NCI-H2107 (cell line): ENCODE data around the gene EHD4.

ENCODE experiments used
- DNase-seq: peaks from one replicate; lab custom pipeline; 2025; lab: John Stamatoyannopoulos, UW

The EHD4 gene

DNA sequence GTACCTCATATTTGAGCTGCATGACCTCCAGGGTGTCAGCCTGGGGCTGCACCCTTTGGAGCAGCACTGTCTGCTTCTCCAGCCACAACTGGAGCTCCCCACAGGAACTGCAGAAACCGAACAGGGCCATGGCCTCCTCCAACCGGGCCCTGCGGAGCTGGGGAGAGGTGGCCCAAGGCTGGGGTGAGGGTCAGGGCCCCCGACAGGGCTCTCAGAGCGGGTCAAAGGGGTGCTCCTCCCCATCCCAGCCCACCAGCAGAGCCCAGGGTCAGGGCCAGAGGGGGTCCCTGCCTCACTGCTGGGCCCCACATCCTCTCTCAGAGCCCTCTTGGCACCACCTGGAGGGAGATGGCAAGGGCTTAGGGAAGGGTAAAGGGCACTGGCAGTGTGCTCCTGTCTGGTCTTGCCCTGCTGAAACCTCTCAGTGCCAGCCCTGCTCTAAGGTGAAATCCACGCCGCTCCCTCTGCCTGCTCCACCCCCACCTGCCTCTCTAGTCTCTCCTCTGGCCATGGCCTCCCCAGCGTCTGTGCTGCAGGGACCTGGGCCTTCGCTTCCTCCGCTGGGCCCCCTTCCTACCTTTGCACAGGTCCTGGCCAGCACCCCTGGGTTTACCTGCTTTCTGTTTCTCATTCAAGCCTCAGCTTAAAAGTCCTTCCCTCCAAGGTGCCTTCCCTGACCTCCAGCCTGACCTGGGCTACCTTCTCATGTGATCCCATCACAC is 92.0 kb downstream of the EHD4 start:
- DNase-seq: no peak

GRCh38 chr15:41879321-41879845 is 93.0 kb downstream of the EHD4 start:
- DNase-seq: no peak

DNA sequence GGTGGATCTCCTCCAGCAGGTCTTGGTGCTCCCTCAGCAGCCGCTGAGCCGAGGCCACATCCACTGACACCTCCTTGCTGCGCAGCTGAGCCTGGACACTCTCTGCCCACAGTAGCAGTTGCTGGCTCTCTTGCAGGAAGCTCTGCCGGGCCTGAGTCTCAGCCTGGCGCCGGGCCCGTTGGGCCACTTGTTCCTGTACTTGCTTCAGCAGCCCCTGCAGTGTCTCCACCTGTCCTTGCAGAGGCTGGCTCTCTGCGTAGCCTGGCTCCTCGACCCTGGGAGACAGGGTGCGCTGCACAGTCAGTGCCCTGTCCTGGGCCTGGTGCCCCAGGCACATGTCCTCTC is 94.0 kb downstream of the EHD4 start:
- DNase-seq: peak; percentile 12

DNA sequence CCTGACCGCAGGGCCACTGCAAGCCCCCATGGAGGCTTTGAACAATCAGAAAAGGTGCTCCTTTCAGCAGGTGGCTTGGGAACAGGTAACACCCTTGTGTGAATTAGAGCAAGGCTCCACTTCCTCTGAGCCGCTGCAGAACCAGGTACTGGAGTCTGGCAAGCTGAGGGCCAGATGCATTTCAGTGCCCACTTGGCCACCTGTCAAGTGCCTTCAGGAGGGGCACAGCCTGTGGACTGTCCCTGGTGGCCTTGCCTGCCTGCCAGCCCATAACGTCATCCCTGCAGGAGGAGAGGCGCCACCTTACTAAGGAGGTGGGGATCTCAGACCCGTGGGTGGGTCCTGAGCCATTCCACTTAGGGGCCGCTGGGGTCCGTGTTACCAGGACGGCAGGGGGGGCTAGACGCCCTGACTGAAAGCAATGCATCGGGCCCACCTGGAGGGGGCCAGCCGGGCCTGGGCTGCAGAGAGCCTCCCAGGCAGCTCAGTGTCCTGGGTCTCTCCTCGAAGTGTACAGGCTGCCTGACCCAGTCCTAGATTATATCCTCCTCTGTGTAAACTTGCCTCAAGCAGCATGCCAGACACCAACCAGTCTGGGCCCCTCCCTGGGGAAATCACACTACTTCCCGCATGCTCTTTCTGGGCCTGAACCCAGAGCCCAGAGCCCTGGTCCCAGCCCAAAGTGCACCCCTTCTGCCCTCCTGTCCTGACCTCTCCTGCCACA is 94.6 kb downstream of the EHD4 start:
- no peak for DNase-seq

GRCh38 chr15:41876689-41877088 is 95.7 kb downstream of the EHD4 start:
- DNase-seq: no peak

GRCh38 chr15:41876007-41876406 is 96.3 kb downstream of the EHD4 start:
- DNase-seq: no peak

DNA sequence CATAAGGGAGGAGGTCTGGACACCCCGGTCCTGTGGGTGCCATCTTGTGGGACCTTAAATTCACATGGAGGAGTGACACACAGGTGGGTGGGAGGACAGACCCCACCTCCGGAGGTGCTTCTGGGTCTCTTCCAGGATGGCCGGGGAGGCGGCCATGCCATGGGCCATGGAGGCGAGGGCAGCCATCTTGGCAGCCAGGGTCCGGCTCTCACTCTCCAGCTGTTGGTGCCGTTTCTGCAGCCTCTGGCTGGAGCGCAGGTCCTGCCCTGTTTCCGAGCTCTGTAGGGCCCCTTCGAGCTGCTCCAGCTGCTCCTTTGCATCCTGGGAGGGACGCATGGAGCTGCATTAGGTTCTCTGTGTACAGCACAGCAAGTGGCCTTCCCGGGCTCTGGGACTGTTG is 97.6 kb downstream of the EHD4 start:
- DNase-seq: no peak

DNA sequence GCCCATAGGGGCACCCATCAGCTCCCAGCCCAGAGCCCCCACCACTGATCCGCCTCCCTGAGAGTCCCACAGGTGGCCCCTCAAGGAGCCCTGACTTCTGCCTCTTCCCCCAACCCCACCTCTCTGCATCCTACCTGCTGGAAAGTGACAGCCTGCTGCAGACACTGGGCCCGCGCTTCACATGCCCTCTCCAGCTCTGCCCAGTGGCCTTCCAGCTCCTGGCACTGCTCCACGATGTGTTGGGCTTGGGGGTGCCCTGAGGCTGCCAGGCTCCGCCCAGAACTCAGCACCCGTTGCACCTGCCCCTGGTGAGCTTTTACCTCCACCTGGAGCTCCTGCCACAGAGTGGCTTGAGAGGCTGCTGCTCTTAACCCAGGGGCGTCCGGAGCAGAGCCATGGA is 98.6 kb downstream of the EHD4 start:
- peak; percentile 39 for DNase-seq

DNA sequence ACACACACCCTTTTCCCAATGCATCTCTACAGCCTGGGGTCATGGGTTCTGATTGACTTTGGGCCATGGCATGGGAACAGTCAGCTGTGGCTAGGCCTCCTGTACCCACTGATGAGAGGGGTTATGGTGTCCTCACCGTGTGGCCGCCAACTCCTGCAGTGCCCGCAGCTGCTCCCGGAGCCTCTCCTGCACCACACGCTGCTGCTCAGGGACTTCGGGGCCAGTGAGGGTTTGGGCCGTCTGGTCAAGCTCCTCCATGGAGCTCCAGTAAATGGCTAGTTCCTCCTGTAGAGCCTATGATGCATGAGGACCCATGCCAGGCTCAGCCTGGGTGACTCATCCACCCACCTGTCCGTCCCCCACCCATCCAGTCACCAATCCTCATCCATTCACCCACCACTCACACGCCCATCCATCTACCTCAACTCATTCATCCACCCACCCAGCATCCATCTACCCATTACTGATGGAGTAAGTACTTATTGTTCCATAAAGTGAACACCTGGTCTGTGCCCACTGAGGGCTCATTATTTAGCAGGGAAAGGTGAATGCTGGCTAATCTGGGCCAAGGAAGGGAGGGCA is 100.1 kb downstream of the EHD4 start:
- DNase-seq: no peak

- DNase-seq: no peak
These were observed 101.0 kb downstream of the EHD4 start for GRCh38 chr15:41871175-41871905.

DNA sequence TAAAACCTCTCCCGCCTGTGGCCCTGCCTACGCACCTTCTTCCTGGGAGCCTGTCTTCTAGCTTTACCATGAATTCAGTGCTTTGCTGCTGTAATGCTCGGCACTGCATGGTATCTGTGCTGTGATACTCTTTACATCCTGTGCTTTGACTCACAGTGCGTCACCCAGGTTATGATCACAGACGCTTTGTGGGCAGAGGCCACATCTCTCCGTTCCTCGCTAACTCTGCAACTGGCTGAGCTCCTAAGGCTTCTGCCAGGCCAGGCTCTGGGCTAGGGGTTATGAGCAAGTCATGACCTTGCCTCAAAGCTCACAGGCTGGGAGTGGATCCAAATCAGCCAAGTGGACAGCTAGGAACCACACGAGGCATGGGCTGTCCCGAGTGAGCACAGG is 101.7 kb downstream of the EHD4 start:
- no peak for DNase-seq

DNA sequence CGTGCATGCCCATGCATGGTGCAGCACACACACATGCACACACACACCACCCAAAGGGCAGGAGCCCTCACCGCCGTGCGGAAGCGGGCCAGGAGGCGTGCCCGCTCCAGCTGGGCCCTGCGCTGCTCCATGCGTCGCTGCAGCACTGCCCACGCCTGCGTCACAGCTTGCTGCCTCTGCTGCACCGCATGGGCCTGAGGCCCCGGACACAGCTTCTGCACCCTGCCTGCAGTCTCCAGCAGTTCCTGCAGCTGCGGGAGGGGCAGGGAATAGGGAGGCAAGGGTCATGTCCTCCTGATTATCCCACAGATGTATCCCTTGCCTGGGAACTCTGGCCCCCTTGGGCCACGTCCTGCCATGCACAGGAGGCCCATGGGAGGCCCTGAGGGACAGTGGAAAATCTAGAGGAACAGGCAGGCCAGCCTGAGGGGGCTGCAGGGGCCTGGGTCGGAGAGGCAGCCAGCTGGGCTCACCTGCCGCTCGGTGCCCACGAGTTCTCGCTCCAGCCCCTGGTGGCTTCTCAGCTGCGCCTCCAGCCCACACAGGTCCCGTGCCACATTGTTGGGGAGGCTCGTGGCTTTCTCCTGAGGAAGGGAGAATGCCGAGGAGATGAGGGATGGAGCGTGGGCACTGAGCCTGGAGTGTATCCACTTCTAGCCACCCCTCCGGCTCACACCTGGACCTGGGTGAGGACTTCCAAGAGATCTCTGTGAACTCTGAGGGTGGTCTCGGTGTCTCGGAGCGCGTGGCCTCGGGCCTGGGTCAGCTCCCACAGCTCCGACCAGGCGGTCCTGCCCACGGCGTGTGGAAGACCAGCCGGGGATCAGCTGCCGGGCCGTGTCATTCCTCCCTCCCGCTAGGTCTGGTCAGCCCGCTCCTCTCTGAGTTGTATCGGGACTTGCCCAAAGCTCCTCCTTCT is 102.3 kb downstream of the EHD4 start:
- no peak for DNase-seq

GRCh38 chr15:41868321-41868720 is 104.0 kb downstream of the EHD4 start:
- DNase-seq: no peak

DNA sequence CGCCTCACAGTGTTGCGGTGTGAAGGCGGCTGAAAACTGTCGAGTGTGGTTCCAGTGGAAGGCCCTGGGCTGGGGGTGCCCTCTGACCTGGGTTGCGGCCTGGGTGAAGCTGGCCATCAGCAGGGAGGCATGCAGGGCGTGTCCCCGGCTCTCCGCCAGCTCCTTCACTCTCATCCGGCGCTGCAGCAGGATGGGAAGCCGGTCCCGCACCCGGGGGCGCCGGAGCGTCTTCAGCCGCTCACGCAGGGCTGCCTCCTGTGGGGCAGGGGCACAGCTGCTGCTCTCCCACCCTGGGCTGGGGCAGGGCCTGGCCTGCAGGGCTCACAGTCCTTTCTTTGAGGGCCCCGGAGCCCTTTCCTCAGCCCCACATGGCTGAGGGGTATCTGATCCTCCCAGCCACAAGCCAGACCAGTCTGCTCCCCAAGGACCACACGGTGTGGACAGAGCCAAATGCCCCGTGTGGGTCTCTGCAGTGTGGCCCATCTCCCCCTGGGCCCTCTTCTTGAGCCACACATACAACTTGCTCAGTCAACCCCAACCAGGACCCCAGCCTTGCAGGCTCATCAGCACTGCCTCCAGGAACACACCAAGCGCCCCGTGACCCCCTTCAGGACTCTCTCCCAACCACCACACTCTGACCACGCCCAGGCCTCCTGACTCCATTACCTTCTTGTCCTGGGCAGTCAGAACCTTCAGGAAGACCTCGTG is 105.3 kb downstream of the EHD4 start:
- DNase-seq: no peak

- DNase-seq: no peak
These were observed 106.1 kb downstream of the EHD4 start for GRCh38 chr15:41866263-41866703.

- DNase-seq: no peak
These were observed 106.8 kb downstream of the EHD4 start for GRCh38 chr15:41865490-41866055.

- no peak for DNase-seq
These were observed 109.7 kb downstream of the EHD4 start for GRCh38 chr15:41862515-41863116.

- DNase-seq: no peak
These were observed 110.5 kb downstream of the EHD4 start for GRCh38 chr15:41861736-41862356.

- no peak for DNase-seq
These were observed 112.1 kb downstream of the EHD4 start for GRCh38 chr15:41860049-41860828.
